GM20000 (cell line): ENCODE measurements around the gene SYNGR1.

Experiments
- DNase-seq: peaks from one replicate; pipeline ENCODE4 v3.0.0; 2012; ENCODE audit warnings: low spot score
- TF ChIP-seq, protein P1 (sequence below): IDR thresholded peaks from 2 replicates; pipeline ENCODE4 v1.5.1; 2012; ENCODE audit warnings: mild to moderate bottlenecking, control low read depth; ENCODE audit errors: extremely low read depth, missing control alignments

The SYNGR1 gene

DNA sequence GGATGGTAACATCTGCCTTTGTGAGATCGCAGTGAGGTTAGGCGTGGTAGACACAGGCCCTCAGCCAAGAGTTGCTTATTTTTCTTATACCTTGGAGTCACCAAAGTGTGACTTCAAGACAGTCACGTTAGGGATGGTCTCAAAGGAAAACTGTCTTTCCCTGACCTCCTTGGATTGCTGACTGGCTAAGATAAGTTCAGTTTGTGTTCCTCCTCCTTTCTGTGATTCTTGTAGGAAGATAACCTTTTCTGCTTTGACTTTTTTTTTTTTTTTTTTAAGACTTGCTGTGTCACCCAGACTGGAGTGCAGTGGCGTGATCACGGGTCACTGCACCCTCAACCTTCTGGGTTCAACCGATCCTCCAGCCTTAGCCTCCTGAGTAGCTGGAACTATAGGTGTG, 72.9 kb downstream of the SYNGR1 start:
- no peak for DNase-seq
- TF ChIP-seq, protein P1, sequence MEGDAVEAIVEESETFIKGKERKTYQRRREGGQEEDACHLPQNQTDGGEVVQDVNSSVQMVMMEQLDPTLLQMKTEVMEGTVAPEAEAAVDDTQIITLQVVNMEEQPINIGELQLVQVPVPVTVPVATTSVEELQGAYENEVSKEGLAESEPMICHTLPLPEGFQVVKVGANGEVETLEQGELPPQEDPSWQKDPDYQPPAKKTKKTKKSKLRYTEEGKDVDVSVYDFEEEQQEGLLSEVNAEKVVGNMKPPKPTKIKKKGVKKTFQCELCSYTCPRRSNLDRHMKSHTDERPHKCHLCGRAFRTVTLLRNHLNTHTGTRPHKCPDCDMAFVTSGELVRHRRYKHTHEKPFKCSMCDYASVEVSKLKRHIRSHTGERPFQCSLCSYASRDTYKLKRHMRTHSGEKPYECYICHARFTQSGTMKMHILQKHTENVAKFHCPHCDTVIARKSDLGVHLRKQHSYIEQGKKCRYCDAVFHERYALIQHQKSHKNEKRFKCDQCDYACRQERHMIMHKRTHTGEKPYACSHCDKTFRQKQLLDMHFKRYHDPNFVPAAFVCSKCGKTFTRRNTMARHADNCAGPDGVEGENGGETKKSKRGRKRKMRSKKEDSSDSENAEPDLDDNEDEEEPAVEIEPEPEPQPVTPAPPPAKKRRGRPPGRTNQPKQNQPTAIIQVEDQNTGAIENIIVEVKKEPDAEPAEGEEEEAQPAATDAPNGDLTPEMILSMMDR = no peak

DNA sequence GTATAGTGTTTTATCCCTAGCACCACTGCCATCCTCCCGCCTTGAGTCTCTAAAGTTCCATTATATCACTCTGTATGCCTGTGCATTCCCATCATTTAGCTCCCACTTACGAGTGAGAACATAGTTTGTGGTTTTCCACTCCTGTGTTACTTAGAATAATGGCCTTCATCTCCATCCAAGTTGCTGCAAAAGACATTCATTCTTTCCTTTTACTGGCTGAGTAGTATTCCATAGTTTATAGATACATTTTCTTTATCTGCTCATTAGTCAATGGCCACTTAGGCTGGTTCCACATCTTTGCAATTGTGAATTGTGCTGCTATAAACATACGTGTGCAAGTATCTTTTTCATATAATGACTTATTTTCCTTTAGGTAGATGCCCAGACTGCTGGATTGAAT, 74.2 kb downstream of the SYNGR1 start:
- no peak for DNase-seq
- TF ChIP-seq, protein P1 = no peak

DNA sequence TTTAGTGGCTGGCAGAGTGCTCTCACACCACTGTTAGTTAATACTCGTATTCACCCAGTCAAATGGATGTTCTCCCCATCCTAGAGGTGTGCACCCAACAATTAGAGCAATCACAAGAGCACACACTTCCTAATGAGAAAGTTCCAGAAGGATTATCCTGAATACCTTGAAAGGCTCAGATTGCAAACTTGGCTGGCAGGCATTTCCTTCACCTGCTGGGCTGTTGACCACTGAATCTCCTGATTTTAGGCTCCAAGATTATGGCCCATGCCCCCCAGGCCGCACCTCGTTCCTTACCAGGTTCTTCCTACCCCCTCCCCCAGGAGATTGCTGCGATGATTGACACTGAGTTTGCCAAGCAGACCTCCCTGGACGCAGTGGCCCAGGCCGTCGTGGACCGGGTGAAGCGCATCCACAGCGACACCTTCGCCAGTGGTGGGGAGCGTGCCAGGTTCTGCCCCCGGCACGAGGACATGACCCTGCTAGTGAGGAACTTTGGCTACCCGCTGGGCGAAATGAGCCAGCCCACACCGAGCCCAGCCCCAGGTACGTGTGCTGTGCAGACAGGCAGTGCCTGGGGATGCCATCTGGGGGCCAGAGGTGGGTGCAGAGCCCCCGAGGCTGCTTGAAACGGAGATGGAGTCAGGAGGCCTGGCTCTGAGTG, 76.7 kb downstream of the SYNGR1 start:
- no peak for DNase-seq
- TF ChIP-seq, protein P1 = no peak

DNA sequence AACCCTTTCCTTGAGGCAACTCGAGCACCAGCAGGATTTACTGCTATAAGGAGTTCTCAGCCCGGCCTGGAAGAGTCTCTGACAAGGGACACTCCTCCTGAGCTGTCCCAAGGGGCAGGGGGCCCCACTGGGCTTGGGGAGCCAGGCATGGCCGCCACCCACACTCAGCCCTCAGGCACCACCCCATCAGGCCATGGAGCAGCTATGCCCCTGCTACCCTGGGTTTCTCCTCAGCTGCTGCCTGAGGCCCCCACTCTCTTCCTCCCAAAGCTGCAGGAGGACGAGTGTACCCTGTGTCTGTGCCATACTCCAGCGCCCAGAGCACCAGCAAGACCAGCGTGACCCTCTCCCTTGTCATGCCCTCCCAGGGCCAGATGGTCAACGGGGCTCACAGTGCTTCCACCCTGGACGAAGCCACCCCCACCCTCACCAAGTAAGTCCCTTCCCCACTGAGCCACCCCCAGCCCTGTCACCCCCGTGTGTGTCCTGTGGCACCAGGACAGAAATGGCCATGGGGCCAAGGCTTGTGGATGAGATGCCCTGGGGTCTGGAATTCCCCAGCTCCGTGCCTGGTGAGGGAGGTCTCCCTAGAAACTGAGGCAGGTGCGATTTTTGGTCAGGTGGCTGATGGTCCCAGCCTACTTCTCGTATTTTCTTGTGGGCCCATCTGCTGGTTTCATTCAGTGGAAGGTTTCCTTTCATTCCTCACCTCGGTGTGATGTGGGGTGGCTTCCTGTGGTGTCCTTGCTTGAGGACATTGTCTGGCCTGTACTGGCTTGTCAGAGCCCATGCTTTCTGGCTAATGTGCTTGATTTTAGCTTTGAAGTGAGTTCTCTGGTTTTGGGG, 78.2 kb downstream of the SYNGR1 start:
- TF ChIP-seq, protein P1 = no peak
- DNase-seq = no peak

DNA sequence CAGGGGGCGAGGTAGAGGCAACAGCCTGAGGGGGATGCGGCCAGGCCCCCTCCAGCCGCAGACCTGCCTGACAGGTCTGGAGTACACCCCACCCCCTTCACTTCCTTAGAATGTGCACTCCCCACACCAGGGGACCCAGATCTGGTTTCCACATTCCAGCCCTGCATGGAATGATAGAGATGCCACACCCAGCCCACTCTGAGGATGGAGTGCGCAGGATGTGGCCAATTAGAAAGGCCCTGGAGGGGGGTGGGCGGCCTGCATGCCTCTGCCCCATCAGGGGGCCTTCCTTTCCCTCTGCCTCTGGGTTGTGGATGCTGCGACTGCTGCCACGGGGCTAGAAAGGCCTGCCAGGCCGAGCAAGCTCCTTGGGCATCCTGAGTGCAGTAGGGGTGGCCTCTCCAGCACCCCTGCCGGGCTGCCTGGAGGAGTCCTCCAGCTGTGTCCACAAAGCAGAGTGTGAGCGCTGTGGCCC, 78.8 kb downstream of the SYNGR1 start:
- TF ChIP-seq, protein P1 = no peak
- DNase-seq = no peak

DNA sequence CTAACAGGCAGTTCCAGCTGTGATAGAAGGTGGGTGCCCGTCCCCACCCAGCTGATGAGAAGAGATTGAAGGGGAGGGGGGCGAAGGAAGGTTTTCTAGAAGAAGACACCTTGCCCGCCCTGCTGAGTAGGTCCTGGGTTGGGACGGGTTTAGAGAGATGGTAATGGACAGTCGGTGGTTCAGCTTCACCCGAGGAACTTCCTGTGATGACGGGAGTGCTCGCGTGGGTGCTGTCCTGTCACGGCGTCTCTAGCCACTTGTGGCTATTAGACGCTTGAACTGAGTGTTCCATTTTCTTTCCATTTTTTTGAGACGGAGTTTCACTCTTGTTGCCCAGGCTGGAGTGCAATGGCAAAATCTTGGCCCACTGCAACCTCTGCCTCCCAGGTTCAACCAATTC, 79.4 kb downstream of the SYNGR1 start:
- TF ChIP-seq, protein P1 = no peak

DNA sequence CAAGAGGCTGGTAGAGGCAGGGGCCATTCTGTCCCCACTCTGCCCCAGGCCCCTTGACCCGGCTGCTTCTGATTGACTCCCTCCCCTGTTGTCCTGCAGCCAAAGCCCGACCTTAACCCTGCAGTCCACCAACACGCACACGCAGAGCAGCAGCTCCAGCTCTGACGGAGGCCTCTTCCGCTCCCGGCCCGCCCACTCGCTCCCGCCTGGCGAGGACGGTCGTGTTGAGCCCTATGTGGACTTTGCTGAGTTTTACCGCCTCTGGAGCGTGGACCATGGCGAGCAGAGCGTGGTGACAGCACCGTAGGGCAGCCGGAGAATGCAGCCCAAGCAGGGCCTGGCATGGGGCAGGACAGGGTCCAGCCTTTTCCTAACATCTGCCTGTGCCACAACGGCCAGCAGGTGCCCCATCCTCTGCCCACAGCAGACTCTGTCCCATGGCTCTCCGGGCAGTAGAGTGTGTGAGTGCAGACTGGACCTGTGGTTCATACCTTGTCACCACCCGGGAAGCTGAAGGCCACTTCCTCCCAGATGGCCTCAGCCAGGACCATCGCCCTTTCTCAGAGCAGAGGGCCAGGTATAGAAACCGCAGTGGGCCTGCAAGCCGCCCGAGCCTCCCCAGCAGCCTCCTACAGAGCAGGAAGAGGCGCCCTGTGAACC, 80.3 kb downstream of the SYNGR1 start:
- TF ChIP-seq, protein P1 = no peak
- no peak for DNase-seq

More for the DNA sequence above, 79.4 kb downstream of the SYNGR1 start:
- DNase-seq = no peak
